Calu3 (cell line): Measurements from ENCODE around the gene ZBTB21. TPM values are rescaled to one million over a fixed set of nuclear protein-coding genes. Genes with fewer than 3 reads are reported as not detected.

ENCODE experiments used
- BruUV-seq: library from RNA; stranded (reverse); fragments of 400-500 nt; replicated peaks from 2 replicates; lab custom pipeline; 2021; lab: Mats Ljungman, UMichigan
- CTCF ChIA-PET: fragments of 300-600 bp; sonication (Branson Sonifier 250); formaldehyde crosslinking; loops from one replicate; lab custom pipeline; 2022; ENCODE audit warnings: antibody characterized with exemption; lab: Charles Lee
- DNase-seq: peaks from one replicate; pipeline ENCODE4 v3.0.0; 2022
- H3K27ac Mint-ChIP-seq: one replicate; pipeline ENCODE4 v1.8.0; 2022; ENCODE audit warnings: mixed read lengths; ENCODE audit not compliant: unreplicated experiment
- H3K27me3 Mint-ChIP-seq: one replicate; pipeline ENCODE4 v1.8.0; 2022; ENCODE audit warnings: mixed read lengths; ENCODE audit not compliant: unreplicated experiment
- H3K36me3 Mint-ChIP-seq: one replicate; pipeline ENCODE4 v1.8.0; 2022; ENCODE audit warnings: mild to moderate bottlenecking, moderate library complexity, mixed read lengths; ENCODE audit not compliant: insufficient read depth, unreplicated experiment
- H3K4me1 Mint-ChIP-seq: one replicate; pipeline ENCODE4 v1.8.0; 2022; ENCODE audit warnings: mild to moderate bottlenecking, low read depth, mixed read lengths; ENCODE audit not compliant: unreplicated experiment
- H3K4me3 Mint-ChIP-seq: one replicate; pipeline ENCODE4 v1.8.0; 2022; ENCODE audit warnings: mild to moderate bottlenecking, low read depth, moderate library complexity, mixed read lengths; ENCODE audit not compliant: unreplicated experiment
- H3K9me3 Mint-ChIP-seq: one replicate; pipeline ENCODE4 v1.8.0; 2022; ENCODE audit warnings: low read depth, mixed read lengths; ENCODE audit not compliant: unreplicated experiment
- intact Hi-C: fragments of 100-400 bp; cut with micrococcal nuclease; formaldehyde crosslinking; loops from one replicate; pipeline ENCODE4 v1.10.0; 2022; ENCODE audit not compliant: unreplicated experiment
- total RNA-seq: library from RNA; stranded (reverse); gene quantifications from 2 replicates; pipeline ENCODE4 v1.2.3, GENCODE V29; 2022
- TF ChIP-seq, protein P1 (sequence below): fragments of 200-600 bp; IDR thresholded peaks from one replicate; pipeline ENCODE4 v1.8.0; 2022; ENCODE audit warnings: antibody characterized with exemption; ENCODE audit not compliant: unreplicated experiment

Gene ZBTB21
- total RNA-seq, 1 experiment from 2014 or later = 14.5 TPM

GRCh38 chr21:41970751-41971653 is 39.2 kb downstream of the ZBTB21 start:
- peaks cover 4% of the 10 kb centered on the region for H3K27me3 Mint-ChIP-seq
- no TSS peak for BruUV-seq
- H3K36me3 Mint-ChIP-seq = no peaks in the 10 kb centered on the region
- CTCF ChIA-PET = no interaction called here
- TF ChIP-seq, protein P1, sequence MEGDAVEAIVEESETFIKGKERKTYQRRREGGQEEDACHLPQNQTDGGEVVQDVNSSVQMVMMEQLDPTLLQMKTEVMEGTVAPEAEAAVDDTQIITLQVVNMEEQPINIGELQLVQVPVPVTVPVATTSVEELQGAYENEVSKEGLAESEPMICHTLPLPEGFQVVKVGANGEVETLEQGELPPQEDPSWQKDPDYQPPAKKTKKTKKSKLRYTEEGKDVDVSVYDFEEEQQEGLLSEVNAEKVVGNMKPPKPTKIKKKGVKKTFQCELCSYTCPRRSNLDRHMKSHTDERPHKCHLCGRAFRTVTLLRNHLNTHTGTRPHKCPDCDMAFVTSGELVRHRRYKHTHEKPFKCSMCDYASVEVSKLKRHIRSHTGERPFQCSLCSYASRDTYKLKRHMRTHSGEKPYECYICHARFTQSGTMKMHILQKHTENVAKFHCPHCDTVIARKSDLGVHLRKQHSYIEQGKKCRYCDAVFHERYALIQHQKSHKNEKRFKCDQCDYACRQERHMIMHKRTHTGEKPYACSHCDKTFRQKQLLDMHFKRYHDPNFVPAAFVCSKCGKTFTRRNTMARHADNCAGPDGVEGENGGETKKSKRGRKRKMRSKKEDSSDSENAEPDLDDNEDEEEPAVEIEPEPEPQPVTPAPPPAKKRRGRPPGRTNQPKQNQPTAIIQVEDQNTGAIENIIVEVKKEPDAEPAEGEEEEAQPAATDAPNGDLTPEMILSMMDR = no peak
- H3K4me3 Mint-ChIP-seq = no peak overlapping the region
- intact Hi-C loops = no loop called here
- H3K27ac Mint-ChIP-seq = no peak overlapping the region
- H3K9me3 Mint-ChIP-seq = no peaks in the 10 kb centered on the region
- no peaks in the 10 kb centered on the region for H3K4me1 Mint-ChIP-seq
- no peak for DNase-seq

- no peak overlapping the region for H3K27ac Mint-ChIP-seq
- no peaks in the 10 kb centered on the region for H3K4me1 Mint-ChIP-seq
- no peak for DNase-seq
- H3K36me3 Mint-ChIP-seq = no peaks in the 10 kb centered on the region
- H3K4me3 Mint-ChIP-seq = no peak overlapping the region
- no peaks in the 10 kb centered on the region for H3K9me3 Mint-ChIP-seq
- CTCF ChIA-PET = no interaction called here
- peaks cover 13% of the 10 kb centered on the region for H3K27me3 Mint-ChIP-seq
- intact Hi-C loops = no loop called here
- TF ChIP-seq, protein P1 = no peak
- no TSS peak for BruUV-seq
These were observed 40.1 kb downstream of the ZBTB21 start for GRCh38 chr21:41970106-41970391.

GRCh38 chr21:41967708-41968107 is 42.5 kb downstream of the ZBTB21 start:
- CTCF ChIA-PET = no interaction called here
- no peak overlapping the region for H3K4me3 Mint-ChIP-seq
- H3K27ac Mint-ChIP-seq = no peak overlapping the region
- no peaks in the 10 kb centered on the region for H3K36me3 Mint-ChIP-seq
- intact Hi-C loops = no loop called here
- H3K27me3 Mint-ChIP-seq = peaks cover 20% of the 10 kb centered on the region
- DNase-seq = no peak
- H3K4me1 Mint-ChIP-seq = no peaks in the 10 kb centered on the region
- H3K9me3 Mint-ChIP-seq = no peaks in the 10 kb centered on the region
- no TSS peak for BruUV-seq
- TF ChIP-seq, protein P1 = no peak

DNA sequence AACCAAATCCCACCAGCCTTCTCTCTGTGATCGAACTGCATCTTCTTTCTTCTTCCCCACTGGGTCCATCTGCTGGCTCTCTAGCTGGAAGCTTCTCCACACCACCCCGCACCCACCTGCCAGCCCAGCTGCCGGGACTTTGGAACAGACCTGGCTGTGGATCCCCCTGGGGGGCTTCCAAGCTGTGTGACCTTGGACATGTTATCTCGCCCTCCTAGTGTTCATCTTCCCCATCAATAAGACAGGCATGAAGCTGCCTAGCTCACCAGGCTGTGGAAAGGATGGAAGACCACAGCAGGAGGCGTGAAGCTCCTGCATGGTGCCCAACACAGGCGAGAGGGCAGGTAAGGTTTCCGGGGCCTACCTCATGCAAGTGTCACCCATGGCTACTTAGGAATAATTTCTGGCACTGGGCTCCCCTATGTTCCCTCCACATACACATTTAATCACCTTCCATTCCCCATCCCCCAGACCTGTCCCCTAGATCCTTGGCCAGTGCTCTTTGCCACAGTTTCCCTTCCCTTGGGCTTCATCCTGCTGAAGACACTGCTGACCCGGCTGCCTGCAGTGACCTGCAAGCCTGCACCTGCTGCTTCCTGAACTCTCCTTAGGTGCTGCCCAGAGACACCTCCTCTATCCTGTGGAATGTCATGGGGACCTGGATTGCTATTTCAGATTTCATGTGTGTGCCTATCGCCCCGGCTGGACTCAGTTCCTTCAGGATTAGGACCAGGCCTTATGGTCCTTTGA is 43.1 kb downstream of the ZBTB21 start:
- H3K4me3 Mint-ChIP-seq = no peak overlapping the region
- no TSS peak for BruUV-seq
- H3K27me3 Mint-ChIP-seq = peaks cover 20% of the 10 kb centered on the region
- H3K9me3 Mint-ChIP-seq = no peaks in the 10 kb centered on the region
- TF ChIP-seq, protein P1 = no peak
- intact Hi-C loops = no loop called here
- no peaks in the 10 kb centered on the region for H3K36me3 Mint-ChIP-seq
- H3K27ac Mint-ChIP-seq = no peak overlapping the region
- no peaks in the 10 kb centered on the region for H3K4me1 Mint-ChIP-seq
- DNase-seq = no peak
- CTCF ChIA-PET = no interaction called here
